ENCODE measurements around the gene CDC42SE2. TPM values are rescaled to one million over a fixed set of nuclear protein-coding genes. Genes with fewer than 3 reads are reported as not detected.
"Not testable (repeated sequence)": the region's sequence is repeated elsewhere in the genome, so short reads cannot be mapped to it uniquely, and the experiment has no call there.

Gene CDC42SE2
- total RNA-seq, 1 donor from 2014 or later, result 49.3 TPM

DNA sequence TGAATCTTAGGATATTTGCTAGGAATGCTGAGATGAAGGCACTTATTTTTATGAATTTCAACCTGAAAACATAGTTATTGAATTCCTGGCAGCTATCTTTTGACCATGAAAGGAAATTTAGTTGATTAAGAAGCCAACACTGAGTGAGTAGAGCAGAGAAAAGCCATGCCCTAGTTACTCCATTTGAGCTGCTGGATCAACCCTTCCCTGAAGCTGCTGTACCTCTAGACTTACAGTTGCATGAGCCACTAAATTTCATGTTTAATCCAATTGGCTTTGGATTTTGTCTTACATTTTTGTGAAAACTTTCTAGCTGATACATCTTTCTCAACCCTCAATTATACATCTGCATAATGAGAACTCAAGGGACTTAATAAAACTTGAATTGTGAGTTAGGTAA, 54.6 kb downstream of the CDC42SE2 start:
- DNase-seq (ENCODE audit: low read depth, low spot score), result no peak

DNA sequence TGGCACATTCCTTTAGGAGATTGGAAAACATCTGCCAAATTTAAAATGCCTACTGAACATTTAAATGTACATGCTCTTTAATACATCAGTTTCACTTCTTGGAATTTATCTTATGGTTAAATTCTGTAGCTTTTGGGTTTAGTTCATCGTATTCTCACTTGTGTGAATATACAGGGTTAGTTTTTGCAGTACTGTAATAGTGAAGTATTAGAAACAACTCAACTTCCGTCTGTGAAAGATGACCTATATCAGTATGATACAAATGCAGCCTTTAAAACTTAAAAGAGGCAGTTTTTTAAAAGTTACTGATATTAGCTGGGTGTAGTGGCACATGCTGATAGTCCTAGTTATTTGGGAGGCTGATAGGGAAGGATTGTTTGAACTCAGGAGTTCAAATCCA, 57.2 kb downstream of the CDC42SE2 start:
- no peak for DNase-seq (ENCODE audit: low read depth, low spot score)

GRCh38 chr5:131322926-131323325, 59.1 kb downstream of the CDC42SE2 start:
- DNase-seq (ENCODE audit: low read depth, low spot score), result no peak

- no peak for DNase-seq (ENCODE audit: low read depth, low spot score)
These were observed 59.5 kb downstream of the CDC42SE2 start for GRCh38 chr5:131323378-131323777.

- DNase-seq (ENCODE audit: low read depth, low spot score), result no peak
These were observed 60.5 kb downstream of the CDC42SE2 start for GRCh38 chr5:131324303-131324702.

DNA sequence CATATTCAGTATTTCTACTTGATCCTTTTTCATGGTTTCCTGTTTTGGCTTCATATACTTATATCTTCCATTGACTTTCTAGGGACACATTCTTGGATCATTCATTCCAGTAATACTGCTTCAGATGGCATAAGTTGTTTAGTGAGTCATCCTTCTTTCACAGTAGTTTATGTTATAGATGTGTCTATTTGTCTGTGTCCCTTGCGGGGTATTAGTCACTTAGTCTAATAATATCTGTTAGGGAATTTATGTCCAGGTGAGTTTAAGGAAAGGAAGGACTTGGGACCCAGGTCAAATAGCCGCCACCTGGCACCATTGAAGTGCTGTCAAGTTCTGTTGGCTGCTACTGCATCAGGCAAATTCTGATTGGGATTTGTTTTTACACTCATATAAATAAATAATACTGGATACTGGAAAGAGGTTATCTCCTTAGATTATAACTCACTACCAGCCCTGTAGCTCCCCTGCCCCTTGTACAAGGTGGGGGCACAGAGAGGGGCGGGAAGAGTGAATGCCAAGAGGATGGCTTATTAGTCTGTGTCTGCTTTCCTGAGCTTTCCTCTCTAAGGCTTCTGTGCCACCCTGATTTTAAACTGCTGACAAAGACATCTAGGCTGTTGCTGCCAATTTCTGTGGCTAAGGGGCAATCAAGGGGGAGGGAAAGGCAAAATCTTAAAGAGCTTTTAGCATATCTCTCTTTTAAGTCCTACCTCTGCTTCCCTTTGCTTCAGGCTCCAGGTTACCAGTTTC, 64.9 kb downstream of the CDC42SE2 start:
- no peak for DNase-seq (ENCODE audit: low read depth, low spot score)

DNA sequence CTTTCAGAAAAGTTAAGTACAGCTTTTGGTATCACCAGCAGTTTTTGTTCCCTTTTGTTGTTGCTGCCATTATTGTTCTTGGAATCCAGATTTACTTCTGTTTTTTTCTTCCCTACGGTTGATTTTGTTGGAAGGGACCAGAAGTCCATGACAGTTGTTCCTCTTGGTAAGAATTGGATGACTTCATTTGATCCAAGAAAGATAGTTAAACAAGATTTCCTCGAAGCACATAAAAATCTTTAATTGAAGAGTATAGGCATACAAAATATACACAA, 65.4 kb downstream of the CDC42SE2 start:
- no peak for DNase-seq (ENCODE audit: low read depth, low spot score)

DNA sequence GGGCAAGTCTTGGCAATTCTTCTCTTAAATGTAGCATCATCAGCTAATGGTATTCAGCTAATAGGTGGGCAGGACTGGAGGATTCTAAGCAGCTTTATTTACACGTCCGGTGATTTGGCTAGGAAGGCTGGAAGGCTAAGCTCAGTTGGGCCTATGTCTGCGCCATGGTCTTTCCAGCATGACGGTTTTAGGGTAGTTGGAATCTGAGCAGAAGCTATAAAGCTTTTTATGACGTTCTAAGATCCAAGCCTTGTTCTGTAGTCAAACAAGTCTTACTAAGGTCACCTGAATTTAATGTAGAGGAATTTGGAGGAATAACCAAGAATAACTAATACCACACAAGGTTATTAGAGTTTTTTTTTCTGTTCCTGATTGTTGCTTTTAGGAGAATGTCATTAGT, 66.2 kb downstream of the CDC42SE2 start:
- DNase-seq (ENCODE audit: low read depth, low spot score), result no peak

DNA sequence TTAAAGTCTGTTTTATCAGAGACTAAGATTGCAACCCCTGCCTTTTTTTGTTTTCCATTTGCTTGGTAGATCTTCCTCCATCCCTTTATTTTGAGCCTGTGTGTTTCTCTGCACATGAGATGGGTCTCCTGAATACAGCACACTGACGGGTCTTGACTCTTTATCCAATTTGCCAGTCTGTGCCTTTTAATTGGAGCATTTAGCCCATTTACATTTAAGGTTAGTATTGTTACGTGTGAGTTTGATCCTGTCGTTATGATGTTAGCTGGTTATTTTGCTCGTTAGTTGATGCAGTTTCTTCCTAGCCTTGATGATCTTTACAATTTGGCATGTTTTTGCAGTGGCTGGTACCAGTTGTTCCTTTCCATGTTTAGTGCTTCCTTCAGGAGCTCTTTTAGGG, 71.9 kb downstream of the CDC42SE2 start:
- not testable (repeated sequence) for DNase-seq (ENCODE audit: low read depth, low spot score)

DNA sequence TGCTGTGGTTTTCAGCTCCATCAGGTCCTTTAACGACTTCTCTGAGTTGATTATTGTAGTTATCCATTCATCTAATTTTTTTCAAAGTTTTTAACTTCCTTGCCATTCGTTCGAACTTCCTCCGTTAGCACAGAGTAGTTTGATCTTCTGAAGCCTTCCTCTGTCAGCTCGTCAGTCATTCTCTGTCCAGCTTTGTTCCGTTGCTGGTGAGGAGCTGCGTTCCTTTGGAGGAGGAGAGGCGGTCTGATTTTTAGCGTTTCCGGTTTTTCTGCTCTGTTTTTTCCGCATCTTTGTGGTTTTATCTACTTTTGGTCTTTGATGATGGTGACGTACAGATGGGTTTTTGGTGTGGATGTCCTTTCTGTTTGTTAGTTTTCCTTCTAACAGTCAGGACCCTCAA, 72.9 kb downstream of the CDC42SE2 start:
- DNase-seq (ENCODE audit: low read depth, low spot score), result not testable (repeated sequence)

- DNase-seq (ENCODE audit: low read depth, low spot score), result not testable (repeated sequence)
These were observed 73.6 kb downstream of the CDC42SE2 start for GRCh38 chr5:131337240-131338050.

- DNase-seq (ENCODE audit: low read depth, low spot score), result no peak
These were observed 74.2 kb downstream of the CDC42SE2 start for GRCh38 chr5:131338051-131338453.

DNA sequence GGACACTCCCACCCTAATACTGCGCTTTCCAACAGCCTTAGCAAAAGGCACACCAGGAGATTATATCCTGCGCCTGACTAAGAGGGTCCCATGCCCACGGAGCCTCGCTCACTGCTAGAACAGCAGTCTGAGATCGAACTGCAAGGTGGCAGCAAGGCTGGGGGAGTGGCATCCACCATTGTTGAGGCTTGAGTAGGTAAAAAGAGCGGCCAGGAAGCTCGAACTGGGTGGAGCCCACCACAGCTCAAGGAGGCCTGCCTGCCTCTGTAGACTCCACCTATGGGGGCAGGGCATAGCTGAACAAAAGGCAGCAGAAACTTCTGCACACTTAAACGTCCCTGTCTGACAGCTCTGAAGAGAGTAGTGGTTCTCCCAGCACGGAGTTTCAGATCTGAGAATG, 80.4 kb downstream of the CDC42SE2 start:
- not testable (repeated sequence) for DNase-seq (ENCODE audit: low read depth, low spot score)

DNA sequence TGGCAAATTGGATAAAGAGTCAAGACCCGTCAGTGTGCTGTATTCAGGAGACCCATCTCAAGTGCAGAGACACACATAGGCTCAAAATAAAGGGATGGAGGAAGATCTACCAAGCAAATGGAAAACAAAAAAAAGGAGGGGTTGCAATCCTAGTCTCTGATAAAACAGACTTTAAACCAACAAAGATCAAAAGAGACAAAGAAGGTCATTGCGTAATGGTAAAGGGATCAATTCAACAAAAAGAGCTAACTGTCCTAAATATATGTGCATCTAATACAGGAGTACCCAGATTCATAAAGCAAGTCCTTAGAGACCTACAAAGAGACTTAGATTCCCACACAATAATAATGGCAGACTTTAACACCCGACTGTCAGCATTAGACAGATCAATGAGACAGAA, 82.4 kb downstream of the CDC42SE2 start:
- DNase-seq (ENCODE audit: low read depth, low spot score), result not testable (repeated sequence)

DNA sequence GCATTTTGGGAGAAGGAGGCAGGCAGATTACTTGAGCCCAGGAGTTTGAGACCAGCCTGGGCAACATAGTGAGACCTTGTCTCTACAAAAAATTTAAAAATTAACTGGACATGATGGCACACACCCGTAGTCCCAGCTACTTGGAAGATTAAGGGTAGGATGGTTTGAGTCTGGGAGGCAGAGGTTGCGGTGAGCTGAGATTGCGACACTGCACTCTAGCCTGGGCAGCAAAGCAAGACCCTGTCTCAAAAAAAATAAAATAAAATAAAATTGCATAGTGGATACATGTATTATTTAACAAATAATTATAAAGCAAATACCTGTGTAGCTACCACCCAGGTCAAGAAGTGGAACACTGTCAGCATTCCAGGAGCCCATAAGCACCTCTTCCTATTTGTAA, 90.1 kb downstream of the CDC42SE2 start:
- DNase-seq (ENCODE audit: low read depth, low spot score), result no peak

- no peak for DNase-seq (ENCODE audit: low read depth, low spot score)
These were observed 92.2 kb downstream of the CDC42SE2 start for GRCh38 chr5:131355971-131356528.

GRCh38 chr5:131356619-131357018, 92.8 kb downstream of the CDC42SE2 start:
- DNase-seq (ENCODE audit: low read depth, low spot score), result no peak

DNA sequence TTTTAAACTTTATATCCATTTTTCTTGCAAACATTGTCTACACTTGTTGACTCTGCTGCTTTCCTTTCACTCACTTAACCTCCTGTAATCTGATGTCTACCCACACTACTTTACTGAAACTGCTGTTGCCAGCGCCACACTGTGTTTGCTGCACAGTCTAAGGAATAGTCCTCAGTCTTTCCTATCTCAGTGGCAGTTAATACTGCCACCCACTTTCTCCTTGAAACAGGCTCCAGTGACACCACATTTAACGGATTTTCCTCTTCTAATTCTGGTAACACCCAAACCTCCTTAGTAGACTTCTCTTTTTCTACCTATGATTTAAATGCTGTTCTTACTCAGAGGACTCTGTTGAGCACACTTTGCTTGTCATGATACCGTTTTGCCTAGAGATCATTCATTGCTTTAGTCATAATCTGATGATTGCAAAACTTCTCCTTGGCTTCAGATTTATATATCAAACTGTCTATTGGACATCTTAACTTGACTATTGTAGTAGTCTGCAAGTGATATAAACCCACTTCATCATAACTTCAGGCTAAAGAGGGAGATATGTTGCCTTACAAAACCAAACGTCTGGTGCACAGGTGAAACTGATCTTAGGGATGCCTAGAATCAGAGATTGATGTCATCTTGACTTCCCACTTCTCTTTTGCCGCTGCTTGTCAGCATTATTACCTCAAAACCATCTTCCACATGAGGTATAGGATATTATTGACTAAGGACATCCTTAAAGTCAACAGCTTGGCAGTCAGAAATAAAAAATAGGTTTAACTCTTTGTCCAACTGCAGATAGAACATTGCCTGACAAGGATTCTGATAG, 94.1 kb downstream of the CDC42SE2 start:
- no peak for DNase-seq (ENCODE audit: low read depth, low spot score)

DNA sequence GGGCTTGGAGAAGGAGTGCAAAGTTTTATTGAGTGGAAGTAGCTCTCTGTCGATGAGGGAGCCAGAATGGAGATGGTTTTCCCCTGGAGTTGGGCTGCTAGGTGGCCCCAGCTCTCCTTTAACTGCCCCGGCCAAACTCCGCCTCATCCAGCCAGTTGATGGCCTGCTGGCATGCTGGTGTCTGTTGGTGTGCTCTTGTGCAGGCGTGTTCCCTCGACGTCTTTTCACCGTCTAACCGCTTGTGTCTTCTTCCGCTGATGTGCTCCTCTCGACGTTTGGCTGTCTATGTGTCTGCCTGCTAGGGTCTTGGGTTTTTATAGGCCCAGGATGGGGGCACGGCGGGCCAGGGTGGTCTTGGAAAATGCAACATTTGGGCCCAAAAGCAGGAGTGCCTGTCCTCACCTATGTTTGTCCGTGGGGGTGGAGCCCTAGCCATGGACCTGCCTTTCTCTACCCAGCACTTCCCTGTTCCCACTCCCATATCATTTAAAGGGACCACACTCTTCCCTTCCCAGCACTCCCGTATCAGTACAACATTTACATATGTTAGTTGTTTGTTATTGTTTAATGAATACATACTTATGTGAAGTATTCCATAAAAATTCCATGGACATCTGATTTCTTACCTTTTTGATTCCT, 97.9 kb downstream of the CDC42SE2 start:
- DNase-seq (ENCODE audit: low read depth, low spot score), result no peak

DNA sequence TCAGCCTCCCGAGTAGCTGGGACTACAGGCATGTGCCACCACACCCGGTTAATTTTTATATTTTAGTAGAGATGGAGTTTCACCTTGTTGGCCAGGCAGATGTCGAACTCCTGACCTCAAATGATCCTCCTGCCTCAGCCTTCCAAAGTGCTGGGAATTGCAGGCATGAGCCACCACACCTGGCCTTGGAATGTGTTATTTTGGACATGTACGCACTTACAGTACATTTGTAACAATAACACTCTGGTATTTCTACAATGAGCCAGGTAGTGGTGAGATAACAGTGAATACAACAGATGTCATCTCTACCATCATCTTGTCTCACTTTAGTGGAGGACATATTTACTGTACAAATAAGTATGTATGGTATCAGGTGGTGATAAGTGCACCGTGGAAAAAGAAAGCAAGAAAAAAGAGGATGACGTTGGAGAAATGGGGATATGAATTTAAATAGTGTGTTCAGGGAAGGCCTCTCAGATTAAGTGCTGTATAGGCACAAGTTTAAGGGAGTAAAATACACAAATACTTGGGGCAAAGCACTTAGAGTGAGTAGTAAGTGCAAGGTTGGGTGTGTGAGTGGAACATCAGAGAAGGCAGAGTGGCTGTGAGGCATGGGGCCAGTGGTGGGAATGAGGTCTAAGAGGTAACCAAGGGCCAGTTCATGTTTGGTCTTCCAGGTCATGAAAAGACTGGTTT, 100.1 kb downstream of the CDC42SE2 start:
- DNase-seq (ENCODE audit: low read depth, low spot score), result no peak

All from pulmonary artery endothelial cell (primary cell).